Measurements from ENCODE around the gene CDKN1B. TPM values are rescaled to one million over a fixed set of nuclear protein-coding genes. Genes with fewer than 3 reads are reported as not detected.

The CDKN1B gene
- total RNA-seq, 1 donor from 2014 or later, result 49.6 TPM

- peak overlapping the region; percentile 90 for H3K4me3 Mint-ChIP-seq
- TF ChIP-seq CTCF (conservative IDR thresholded peaks at IDR 0.05), result no peak
- no peaks in the 10 kb centered on the region for H3K9me3 Mint-ChIP-seq
- peak overlapping the region; percentile 99 for H3K27ac Mint-ChIP-seq
- peaks cover 16% of the 10 kb centered on the region for H3K4me1 Mint-ChIP-seq (ENCODE audit: unreplicated experiment)
- peaks cover 11% of the 10 kb centered on the region for H3K27me3 Mint-ChIP-seq
- H3K36me3 Mint-ChIP-seq, result peaks cover 27% of the 10 kb centered on the region
- DNase-seq (ENCODE audit: extremely low spot score, unreplicated experiment), result peak; percentile 89
These were observed 8.2 kb downstream of the CDKN1B start for GRCh38 chr12:12725086-12725955.

- peak overlapping the region; percentile 99 for H3K27ac Mint-ChIP-seq
- no peak for DNase-seq (ENCODE audit: extremely low spot score, unreplicated experiment)
- H3K4me1 Mint-ChIP-seq (ENCODE audit: unreplicated experiment), result peaks cover 14% of the 10 kb centered on the region
- no peaks in the 10 kb centered on the region for H3K9me3 Mint-ChIP-seq
- peaks cover 19% of the 10 kb centered on the region for H3K36me3 Mint-ChIP-seq
- peak overlapping the region; percentile 90 for H3K4me3 Mint-ChIP-seq
- no peak for TF ChIP-seq CTCF (conservative IDR thresholded peaks at IDR 0.05)
- H3K27me3 Mint-ChIP-seq, result peaks cover 11% of the 10 kb centered on the region
These were observed 8.9 kb downstream of the CDKN1B start for GRCh38 chr12:12725956-12726554.

GRCh38 chr12:12726555-12727093 lies 9.5 kb downstream of the CDKN1B start:
- peaks cover 14% of the 10 kb centered on the region for H3K4me1 Mint-ChIP-seq (ENCODE audit: unreplicated experiment)
- peak overlapping the region; percentile 99 for H3K27ac Mint-ChIP-seq
- H3K9me3 Mint-ChIP-seq, result no peaks in the 10 kb centered on the region
- no peak for TF ChIP-seq CTCF (conservative IDR thresholded peaks at IDR 0.05)
- DNase-seq (ENCODE audit: extremely low spot score, unreplicated experiment), result no peak
- H3K4me3 Mint-ChIP-seq, result peak overlapping the region; percentile 90
- H3K27me3 Mint-ChIP-seq, result peaks cover 11% of the 10 kb centered on the region
- H3K36me3 Mint-ChIP-seq, result peaks cover 18% of the 10 kb centered on the region

- H3K4me1 Mint-ChIP-seq (ENCODE audit: unreplicated experiment), result peaks cover 6% of the 10 kb centered on the region
- no peak for TF ChIP-seq CTCF (conservative IDR thresholded peaks at IDR 0.05)
- H3K9me3 Mint-ChIP-seq, result no peaks in the 10 kb centered on the region
- H3K4me3 Mint-ChIP-seq, result no peak overlapping the region
- no peak overlapping the region for H3K27ac Mint-ChIP-seq
- peaks cover 3% of the 10 kb centered on the region for H3K27me3 Mint-ChIP-seq
- no peak for DNase-seq (ENCODE audit: extremely low spot score, unreplicated experiment)
- H3K36me3 Mint-ChIP-seq, result peaks cover 12% of the 10 kb centered on the region
These were observed 14.0 kb downstream of the CDKN1B start for GRCh38 chr12:12731178-12731577.

- TF ChIP-seq CTCF (conservative IDR thresholded peaks at IDR 0.05), result no peak
- no peaks in the 10 kb centered on the region for H3K9me3 Mint-ChIP-seq
- peaks cover 9% of the 10 kb centered on the region for H3K4me1 Mint-ChIP-seq (ENCODE audit: unreplicated experiment)
- H3K4me3 Mint-ChIP-seq, result no peak overlapping the region
- no peak for DNase-seq (ENCODE audit: extremely low spot score, unreplicated experiment)
- peaks cover 12% of the 10 kb centered on the region for H3K36me3 Mint-ChIP-seq
- H3K27me3 Mint-ChIP-seq, result no peaks in the 10 kb centered on the region
- H3K27ac Mint-ChIP-seq, result no peak overlapping the region
These were observed 14.6 kb downstream of the CDKN1B start for GRCh38 chr12:12731785-12732184.

Data from type B pancreatic cell (in vitro differentiated cells).